GM12891 (cell line): ENCODE measurements around the gene HOXA11.

Experiments used
- POLR2A ChIP-seq: IDR thresholded peaks from 2 replicates; pipeline ENCODE4 v1.6.1; 2011; ENCODE audit warnings: low read depth, low read length, control low read depth
- POLR2AphosphoS5 ChIP-seq: IDR thresholded peaks from 2 replicates; pipeline ENCODE4 v1.6.1; 2011; ENCODE audit warnings: low read depth, low read length, control low read depth
- POU2F2 ChIP-seq: IDR thresholded peaks from 2 replicates; pipeline ENCODE4 v1.6.1; 2011; ENCODE audit warnings: low read depth, mild to moderate bottlenecking, control low read depth, low read length, moderate library complexity
- SPI1 ChIP-seq: IDR thresholded peaks from 2 replicates; pipeline ENCODE4 v1.6.1; 2011; ENCODE audit warnings: low read depth, low read length, control low read depth
- TAF1 ChIP-seq: IDR thresholded peaks from 2 replicates; pipeline ENCODE4 v1.6.1; 2011; ENCODE audit warnings: low read depth, low read length, control low read depth

DNA sequence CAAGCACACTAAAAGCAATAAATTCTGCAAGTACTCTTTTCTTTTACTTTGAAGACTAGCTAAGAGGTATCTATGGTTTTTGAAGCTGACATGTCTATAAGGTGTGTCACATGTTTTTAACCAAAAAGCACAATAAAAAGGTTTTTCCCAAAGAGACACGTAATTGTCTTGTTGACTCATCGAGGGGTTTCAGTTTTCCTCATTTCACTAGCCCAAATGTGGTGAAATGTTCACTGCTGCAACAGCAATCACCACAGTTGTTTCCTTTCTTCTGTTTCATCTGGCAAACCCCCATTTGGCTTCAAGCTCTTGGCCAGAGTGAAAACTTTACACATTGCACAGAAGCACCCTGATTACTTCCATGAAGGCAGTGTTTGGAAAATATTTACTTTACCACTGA lies 50.6 kb downstream of the HOXA11 start:
- TF ChIP-seq POLR2A (no peak), POLR2AphosphoS5 (no peak), TAF1 (no peak), SPI1 (no peak), POU2F2 (no peak)
